GM10266 (cell line): ENCODE measurements around the gene MGAT3.

Experiments
- DNase-seq: peaks from one replicate; pipeline ENCODE4 v3.0.0; 2012; ENCODE audit errors: extremely low spot score
- TF ChIP-seq, protein P1 (sequence below): IDR thresholded peaks from 2 replicates; pipeline ENCODE4 v1.5.1; 2012; ENCODE audit warnings: mild to moderate bottlenecking, low read depth; ENCODE audit not compliant: control insufficient read depth, insufficient read depth; ENCODE audit errors: missing control alignments

The MGAT3 gene

DNA sequence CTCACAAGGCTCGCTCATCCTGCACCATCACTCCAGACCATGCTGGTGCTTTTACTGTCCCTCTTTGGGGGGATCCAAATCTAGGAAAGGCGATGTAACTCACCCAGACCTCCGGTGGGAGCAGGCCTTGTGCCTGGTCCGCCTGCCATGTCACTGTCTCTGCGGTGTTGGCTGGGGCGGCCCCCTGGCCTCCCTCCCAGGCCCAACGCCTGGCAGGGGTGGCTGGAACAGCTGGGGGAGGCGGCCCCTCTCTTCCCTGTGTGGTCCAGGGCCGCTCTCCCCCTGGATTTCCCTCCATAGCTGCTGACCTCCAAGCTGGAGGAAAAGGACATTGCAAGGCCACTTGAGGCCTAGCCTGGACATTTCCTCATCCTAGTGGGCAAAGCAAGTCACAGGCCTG is 11.1 kb upstream of the MGAT3 start:
- TF ChIP-seq, protein P1, sequence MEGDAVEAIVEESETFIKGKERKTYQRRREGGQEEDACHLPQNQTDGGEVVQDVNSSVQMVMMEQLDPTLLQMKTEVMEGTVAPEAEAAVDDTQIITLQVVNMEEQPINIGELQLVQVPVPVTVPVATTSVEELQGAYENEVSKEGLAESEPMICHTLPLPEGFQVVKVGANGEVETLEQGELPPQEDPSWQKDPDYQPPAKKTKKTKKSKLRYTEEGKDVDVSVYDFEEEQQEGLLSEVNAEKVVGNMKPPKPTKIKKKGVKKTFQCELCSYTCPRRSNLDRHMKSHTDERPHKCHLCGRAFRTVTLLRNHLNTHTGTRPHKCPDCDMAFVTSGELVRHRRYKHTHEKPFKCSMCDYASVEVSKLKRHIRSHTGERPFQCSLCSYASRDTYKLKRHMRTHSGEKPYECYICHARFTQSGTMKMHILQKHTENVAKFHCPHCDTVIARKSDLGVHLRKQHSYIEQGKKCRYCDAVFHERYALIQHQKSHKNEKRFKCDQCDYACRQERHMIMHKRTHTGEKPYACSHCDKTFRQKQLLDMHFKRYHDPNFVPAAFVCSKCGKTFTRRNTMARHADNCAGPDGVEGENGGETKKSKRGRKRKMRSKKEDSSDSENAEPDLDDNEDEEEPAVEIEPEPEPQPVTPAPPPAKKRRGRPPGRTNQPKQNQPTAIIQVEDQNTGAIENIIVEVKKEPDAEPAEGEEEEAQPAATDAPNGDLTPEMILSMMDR: no peak
- no peak for DNase-seq

DNA sequence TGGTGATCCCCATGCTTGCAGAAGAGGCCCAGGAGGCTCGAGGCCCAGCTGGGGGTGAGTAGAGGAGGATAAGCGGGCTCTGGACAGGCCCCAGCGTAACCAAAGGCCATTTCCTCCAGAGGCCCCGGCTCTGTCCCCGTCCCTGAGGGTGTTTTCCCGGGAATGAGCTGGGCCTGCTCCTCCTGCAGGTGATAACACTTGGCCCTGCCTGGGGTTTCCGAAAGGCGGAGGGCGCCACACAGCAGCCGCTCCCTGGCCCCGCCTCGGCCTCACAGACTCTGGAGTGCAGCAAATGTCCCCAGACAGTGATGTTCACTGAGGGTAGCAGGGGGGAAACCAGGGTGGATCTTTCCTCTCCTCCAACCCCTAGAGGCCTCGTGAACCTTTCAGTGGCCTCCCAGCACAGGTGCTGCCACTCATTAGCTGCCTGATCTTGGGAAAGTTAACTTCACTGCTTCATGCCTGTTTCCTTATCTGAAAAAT is 10.5 kb upstream of the MGAT3 start:
- peak; percentile 71 for DNase-seq
- TF ChIP-seq, protein P1: peak; percentile 51

DNA sequence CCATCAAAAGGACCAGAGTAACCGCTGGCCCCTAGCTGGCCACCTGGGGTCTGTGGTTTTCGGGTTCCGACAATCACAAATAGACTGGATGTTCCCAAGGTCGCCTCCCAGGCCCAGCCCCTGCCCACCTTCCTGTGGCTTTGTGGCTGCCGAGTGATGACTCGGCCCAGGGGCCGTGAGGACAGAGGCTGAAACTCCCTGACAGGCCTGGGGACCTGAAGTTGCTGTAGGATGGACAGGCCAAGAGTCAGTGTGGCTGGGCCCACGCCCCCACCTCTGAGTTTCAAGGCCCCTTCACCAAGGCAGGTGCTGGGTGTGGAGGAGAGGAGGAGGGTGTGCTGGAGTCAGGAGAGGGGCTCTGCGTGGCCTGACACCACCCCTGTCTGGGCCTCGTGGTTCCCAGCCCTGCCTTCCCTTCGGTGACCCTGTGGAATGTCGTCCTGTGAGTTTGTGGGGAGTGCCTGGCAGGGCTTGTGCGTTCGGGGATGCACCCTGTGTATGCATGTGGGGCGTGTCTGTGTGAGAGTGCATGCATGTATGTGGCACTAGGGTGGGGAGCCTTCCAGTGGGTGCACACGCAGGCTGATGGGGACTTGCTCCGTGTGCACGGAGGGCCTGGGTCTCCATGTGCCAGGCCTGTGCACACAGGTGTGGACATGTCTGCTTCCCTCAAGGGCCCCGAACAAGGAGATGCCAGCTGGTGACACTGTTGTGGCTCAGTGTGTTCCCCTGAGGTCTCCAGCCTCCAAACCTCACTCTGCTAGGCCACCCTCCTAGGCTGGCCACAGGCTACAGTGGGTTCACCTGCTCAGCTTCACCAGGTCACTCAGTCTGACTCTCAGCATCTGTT is 8.4 kb upstream of the MGAT3 start:
- TF ChIP-seq, protein P1: no peak
- DNase-seq: no peak

DNA sequence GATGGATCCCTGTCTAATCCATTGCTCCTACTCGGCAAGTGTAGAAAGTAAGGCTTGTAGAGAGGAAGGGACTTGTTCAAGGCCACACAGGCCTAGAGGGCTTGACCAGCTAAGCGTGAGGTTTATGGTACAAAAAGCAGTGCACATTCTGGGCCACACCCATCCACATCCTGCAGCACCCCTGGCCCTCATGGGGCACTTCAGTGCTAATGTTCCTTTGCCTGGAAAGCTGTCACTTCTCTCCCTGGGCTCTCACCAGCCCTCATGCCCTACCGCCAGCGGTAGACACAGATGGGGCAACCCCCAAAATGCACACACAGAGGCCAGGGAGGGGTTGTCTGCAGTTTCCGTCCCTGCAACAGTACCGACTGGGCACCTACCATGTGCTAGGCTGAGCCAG is 7.1 kb upstream of the MGAT3 start:
- TF ChIP-seq, protein P1: no peak
- DNase-seq: no peak

DNA sequence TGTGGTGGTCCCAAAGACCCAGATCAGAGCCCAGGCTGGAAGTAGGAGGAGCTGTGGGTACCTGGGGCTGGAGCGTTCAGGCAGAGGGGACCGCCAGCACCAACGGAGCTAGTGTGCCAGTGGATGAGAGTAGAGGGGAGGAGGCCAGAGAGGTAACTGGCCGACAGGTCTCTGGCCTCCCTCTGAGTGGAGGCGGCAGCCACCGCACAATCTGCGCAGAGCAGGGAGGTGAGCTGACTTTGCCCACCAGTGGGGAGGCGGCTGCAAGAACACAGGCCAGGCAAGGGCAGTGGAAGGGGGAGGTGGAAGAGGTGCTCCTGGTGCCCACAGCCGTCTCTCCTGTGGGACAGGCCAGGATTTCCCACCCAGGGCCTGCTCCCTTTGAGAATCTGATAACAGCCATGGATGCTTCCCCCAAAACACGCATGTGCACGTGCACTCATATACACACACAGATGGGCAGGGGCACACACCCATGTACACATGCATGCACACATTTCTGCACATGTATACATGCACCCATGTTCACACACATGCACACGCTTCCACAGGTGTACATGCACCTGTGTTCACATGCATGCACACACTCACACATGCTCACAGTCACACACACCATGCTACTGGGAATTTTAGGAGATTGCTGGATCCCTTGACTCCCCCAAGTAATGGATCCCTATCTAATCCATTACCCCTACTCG is 6.4 kb upstream of the MGAT3 start:
- DNase-seq: no peak

DNA sequence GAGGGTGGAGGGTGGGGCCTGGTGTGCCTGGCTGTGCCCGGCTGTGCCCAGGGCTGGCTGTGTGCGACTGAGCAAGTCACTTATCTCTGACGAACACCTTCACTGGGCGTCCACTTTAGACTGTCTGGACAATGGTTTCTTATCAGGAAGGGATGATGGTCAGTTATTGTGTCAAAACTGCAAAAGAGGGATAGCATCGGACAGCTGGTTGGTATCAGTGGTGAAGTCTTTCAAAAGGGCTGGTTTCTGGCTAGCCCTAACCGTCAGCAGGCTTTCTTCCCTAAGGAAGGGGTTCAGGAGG is 4.1 kb upstream of the MGAT3 start:
- TF ChIP-seq, protein P1: no peak
- no peak for DNase-seq

More for the DNA sequence above, 6.4 kb upstream of the MGAT3 start:
- TF ChIP-seq, protein P1: no peak
